ENCODE results near the gene AKR1E2. TPM values are rescaled to one million over a fixed set of nuclear protein-coding genes. Genes with fewer than 3 reads are reported as not detected.

AKR1E2 gene
- total and polyA plus RNA-seq, 4 donors: 0.46 to 9.4 (median 2.6) TPM

DNA sequence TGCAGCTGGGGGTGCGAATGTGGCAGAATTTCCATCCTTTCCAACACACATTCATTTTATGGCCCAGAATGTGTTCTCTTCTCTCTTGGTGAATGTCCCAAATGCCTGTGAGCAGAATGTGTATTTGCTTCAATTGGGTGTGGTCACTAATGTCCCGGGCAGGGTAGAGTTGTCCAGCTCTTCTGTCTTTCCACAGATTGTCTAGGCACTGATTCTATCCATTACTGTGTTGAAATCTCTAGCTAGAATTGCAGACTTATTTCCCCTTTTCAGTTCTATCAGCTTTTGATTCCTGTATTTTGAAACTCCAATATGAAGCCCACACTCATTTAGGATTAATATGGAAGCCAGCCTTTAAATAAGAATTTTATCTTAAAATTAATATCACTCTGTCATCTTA lies 14.0 kb upstream of the AKR1E2 start:
- Histone ChIP-seq H3K4me3 (ENCODE audit: low read depth in 1 of 3, low read length in 3 of 3) (no peak overlapping the region), H3K4me1 (ENCODE audit: control insufficient read depth in 4 of 4, insufficient read depth in 4 of 4, low read length in 3 of 4) (peaks cover 0 to 3% (median 0%) of the 10 kb centered on the region in 4 donors), H3K9me3 (ENCODE audit: control insufficient read depth in 4 of 4, low read length in 3 of 4) (no peaks in the 10 kb centered on the region), H3K36me3 (ENCODE audit: control insufficient read depth in 4 of 4, insufficient read depth in 3 of 4, low read depth in 1 of 4, low read length in 3 of 4) (no peaks in the 10 kb centered on the region), H3K27me3 (ENCODE audit: control insufficient read depth in 4 of 4, insufficient read depth in 4 of 4, low read length in 3 of 4) (no peaks in the 10 kb centered on the region), H3K9ac (ENCODE audit: low read depth in 1 of 2, low read length in 2 of 2) (no peak overlapping the region), H3K27ac (ENCODE audit: low read depth in 1 of 2, low read length in 2 of 2) (no peak overlapping the region)
- TF ChIP-seq NR2F2 (IDR thresholded peaks at IDR 0.05) (no peak), EGR1 (IDR thresholded peaks at IDR 0.05; ENCODE audit: low read depth in 2 of 2) (no peak), HNF4G (IDR thresholded peaks at IDR 0.05) (no peak), GABPA (IDR thresholded peaks at IDR 0.05 in 1 of 2, conservative IDR thresholded peaks at IDR 0.05 in 1 of 2) (no peak), HNF4A (conservative IDR thresholded peaks at IDR 0.05) (no peak), JUND (IDR thresholded peaks at IDR 0.05) (no peak), FOXA2 (IDR thresholded peaks at IDR 0.05) (no peak), RXRA (IDR thresholded peaks at IDR 0.05) (no peak), FOXA1 (IDR thresholded peaks at IDR 0.05) (no peak)
- TF ChIP-seq, protein P1, sequence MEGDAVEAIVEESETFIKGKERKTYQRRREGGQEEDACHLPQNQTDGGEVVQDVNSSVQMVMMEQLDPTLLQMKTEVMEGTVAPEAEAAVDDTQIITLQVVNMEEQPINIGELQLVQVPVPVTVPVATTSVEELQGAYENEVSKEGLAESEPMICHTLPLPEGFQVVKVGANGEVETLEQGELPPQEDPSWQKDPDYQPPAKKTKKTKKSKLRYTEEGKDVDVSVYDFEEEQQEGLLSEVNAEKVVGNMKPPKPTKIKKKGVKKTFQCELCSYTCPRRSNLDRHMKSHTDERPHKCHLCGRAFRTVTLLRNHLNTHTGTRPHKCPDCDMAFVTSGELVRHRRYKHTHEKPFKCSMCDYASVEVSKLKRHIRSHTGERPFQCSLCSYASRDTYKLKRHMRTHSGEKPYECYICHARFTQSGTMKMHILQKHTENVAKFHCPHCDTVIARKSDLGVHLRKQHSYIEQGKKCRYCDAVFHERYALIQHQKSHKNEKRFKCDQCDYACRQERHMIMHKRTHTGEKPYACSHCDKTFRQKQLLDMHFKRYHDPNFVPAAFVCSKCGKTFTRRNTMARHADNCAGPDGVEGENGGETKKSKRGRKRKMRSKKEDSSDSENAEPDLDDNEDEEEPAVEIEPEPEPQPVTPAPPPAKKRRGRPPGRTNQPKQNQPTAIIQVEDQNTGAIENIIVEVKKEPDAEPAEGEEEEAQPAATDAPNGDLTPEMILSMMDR (IDR thresholded peaks at IDR 0.05; ENCODE audit: low read depth, low read length, missing input control): no peak
- TF ChIP-seq, protein P2, sequence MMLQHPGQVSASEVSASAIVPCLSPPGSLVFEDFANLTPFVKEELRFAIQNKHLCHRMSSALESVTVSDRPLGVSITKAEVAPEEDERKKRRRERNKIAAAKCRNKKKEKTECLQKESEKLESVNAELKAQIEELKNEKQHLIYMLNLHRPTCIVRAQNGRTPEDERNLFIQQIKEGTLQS (IDR thresholded peaks at IDR 0.05): no peak
- TF ChIP-seq, protein P3, sequence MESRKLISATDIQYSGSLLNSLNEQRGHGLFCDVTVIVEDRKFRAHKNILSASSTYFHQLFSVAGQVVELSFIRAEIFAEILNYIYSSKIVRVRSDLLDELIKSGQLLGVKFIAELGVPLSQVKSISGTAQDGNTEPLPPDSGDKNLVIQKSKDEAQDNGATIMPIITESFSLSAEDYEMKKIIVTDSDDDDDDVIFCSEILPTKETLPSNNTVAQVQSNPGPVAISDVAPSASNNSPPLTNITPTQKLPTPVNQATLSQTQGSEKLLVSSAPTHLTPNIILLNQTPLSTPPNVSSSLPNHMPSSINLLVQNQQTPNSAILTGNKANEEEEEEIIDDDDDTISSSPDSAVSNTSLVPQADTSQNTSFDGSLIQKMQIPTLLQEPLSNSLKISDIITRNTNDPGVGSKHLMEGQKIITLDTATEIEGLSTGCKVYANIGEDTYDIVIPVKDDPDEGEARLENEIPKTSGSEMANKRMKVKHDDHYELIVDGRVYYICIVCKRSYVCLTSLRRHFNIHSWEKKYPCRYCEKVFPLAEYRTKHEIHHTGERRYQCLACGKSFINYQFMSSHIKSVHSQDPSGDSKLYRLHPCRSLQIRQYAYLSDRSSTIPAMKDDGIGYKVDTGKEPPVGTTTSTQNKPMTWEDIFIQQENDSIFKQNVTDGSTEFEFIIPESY (IDR thresholded peaks at IDR 0.05): no peak
- TF ChIP-seq, protein P4, sequence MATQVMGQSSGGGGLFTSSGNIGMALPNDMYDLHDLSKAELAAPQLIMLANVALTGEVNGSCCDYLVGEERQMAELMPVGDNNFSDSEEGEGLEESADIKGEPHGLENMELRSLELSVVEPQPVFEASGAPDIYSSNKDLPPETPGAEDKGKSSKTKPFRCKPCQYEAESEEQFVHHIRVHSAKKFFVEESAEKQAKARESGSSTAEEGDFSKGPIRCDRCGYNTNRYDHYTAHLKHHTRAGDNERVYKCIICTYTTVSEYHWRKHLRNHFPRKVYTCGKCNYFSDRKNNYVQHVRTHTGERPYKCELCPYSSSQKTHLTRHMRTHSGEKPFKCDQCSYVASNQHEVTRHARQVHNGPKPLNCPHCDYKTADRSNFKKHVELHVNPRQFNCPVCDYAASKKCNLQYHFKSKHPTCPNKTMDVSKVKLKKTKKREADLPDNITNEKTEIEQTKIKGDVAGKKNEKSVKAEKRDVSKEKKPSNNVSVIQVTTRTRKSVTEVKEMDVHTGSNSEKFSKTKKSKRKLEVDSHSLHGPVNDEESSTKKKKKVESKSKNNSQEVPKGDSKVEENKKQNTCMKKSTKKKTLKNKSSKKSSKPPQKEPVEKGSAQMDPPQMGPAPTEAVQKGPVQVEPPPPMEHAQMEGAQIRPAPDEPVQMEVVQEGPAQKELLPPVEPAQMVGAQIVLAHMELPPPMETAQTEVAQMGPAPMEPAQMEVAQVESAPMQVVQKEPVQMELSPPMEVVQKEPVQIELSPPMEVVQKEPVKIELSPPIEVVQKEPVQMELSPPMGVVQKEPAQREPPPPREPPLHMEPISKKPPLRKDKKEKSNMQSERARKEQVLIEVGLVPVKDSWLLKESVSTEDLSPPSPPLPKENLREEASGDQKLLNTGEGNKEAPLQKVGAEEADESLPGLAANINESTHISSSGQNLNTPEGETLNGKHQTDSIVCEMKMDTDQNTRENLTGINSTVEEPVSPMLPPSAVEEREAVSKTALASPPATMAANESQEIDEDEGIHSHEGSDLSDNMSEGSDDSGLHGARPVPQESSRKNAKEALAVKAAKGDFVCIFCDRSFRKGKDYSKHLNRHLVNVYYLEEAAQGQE (IDR thresholded peaks at IDR 0.05): no peak
- 64% methylated on average over 2 of the region's 2 CpGs for WGBS
- DNase-seq (ENCODE audit: low spot score): no peak

DNA sequence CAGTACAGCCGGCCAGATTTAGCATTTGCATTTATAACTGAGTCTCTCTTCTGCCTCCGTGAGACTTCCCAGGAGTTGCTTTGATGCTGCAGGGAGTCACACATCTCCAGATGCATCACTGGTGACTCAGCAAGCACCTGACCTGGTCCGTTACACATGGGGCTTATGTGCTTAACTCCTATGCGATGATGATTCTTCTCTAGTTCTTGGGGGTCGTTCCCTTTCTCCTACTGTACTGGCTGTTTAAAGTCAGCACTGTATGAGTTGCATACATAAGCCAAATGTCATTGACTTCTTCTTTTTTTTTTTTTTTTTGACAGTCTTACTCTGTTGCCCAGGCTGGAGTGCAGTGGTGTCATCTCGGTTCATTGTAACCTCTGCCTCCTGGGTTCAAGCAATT lies 13.0 kb upstream of the AKR1E2 start:
- Histone ChIP-seq H3K9ac (ENCODE audit: low read depth in 1 of 2, low read length in 2 of 2) (no peak overlapping the region), H3K4me3 (ENCODE audit: low read depth in 1 of 3, low read length in 3 of 3) (no peak overlapping the region), H3K36me3 (ENCODE audit: control insufficient read depth in 4 of 4, insufficient read depth in 3 of 4, low read depth in 1 of 4, low read length in 3 of 4) (no peaks in the 10 kb centered on the region), H3K27me3 (ENCODE audit: control insufficient read depth in 4 of 4, insufficient read depth in 4 of 4, low read length in 3 of 4) (no peaks in the 10 kb centered on the region), H3K4me1 (ENCODE audit: control insufficient read depth in 4 of 4, insufficient read depth in 4 of 4, low read length in 3 of 4) (peaks cover 0 to 3% (median 0%) of the 10 kb centered on the region in 4 donors), H3K9me3 (ENCODE audit: control insufficient read depth in 4 of 4, low read length in 3 of 4) (no peaks in the 10 kb centered on the region), H3K27ac (ENCODE audit: low read depth in 1 of 2, low read length in 2 of 2) (no peak overlapping the region)
- no peak for DNase-seq (ENCODE audit: low spot score)
- 78% methylated on average over 6 of the region's 6 CpGs for WGBS
- TF ChIP-seq RAD21 (IDR thresholded peaks at IDR 0.05): no peak
- no peak for TF ChIP-seq HNF4G (IDR thresholded peaks at IDR 0.05)
- TF ChIP-seq FOXA2 (IDR thresholded peaks at IDR 0.05): no peak
- no peak for TF ChIP-seq EGR1 (IDR thresholded peaks at IDR 0.05; ENCODE audit: low read depth in 2 of 2)
- no peak for TF ChIP-seq SP1 (IDR thresholded peaks at IDR 0.05)
